Stomach smooth muscle (tissue), 2 donors: Measurements from ENCODE around the gene FERMT2.

Experiments
- H3K27ac ChIP-seq: one replicate; pipeline ENCODE4 v1.7.0; 2013; ENCODE audit warnings: mild to moderate bottlenecking, low read length, inconsistent platforms
- H3K27me3 ChIP-seq, 2 donors: one replicate each; pipeline ENCODE4 v1.7.0; 2013; ENCODE audit warnings: low read length in 2 of 2; ENCODE audit not compliant: insufficient read depth in 2 of 2, control insufficient read depth in 1 of 2
- H3K36me3 ChIP-seq, 2 donors: one replicate each; pipeline ENCODE4 v1.7.0; 2013; ENCODE audit warnings: low read length in 2 of 2; ENCODE audit not compliant: control insufficient read depth in 2 of 2, insufficient read depth in 2 of 2
- H3K4me1 ChIP-seq: one replicate; pipeline ENCODE4 v1.7.0; 2013; ENCODE audit warnings: low read length; ENCODE audit not compliant: control insufficient read depth, insufficient read depth
- H3K4me3 ChIP-seq, 2 donors: one replicate each; pipeline ENCODE4 v1.7.0; 2013; ENCODE audit warnings: low read length in 2 of 2
- H3K9ac ChIP-seq, 2 donors: one replicate each; pipeline ENCODE4 v1.7.0; 2013; ENCODE audit warnings: low read length in 2 of 2, mild to moderate bottlenecking in 1 of 2
- H3K9me3 ChIP-seq, 2 donors: one replicate each; pipeline ENCODE4 v1.7.0; 2013; ENCODE audit warnings: low read length in 2 of 2; ENCODE audit not compliant: control insufficient read depth in 2 of 2
- donor health status: healthy.
- donor health status: Pancreatic carcinoma.

The FERMT2 gene

GRCh38 chr14:52961060-52961639 is 10.3 kb upstream of the FERMT2 start:
- Histone ChIP-seq H3K9ac (no peak overlapping the region), H3K36me3 (no peaks in the 10 kb centered on the region), H3K9me3 (no peaks in the 10 kb centered on the region), H3K27ac (peak overlapping the region; percentile 25), H3K4me3 (no peak overlapping the region), H3K4me1 (no peaks in the 10 kb centered on the region), H3K27me3 (no peaks in the 10 kb centered on the region)

DNA sequence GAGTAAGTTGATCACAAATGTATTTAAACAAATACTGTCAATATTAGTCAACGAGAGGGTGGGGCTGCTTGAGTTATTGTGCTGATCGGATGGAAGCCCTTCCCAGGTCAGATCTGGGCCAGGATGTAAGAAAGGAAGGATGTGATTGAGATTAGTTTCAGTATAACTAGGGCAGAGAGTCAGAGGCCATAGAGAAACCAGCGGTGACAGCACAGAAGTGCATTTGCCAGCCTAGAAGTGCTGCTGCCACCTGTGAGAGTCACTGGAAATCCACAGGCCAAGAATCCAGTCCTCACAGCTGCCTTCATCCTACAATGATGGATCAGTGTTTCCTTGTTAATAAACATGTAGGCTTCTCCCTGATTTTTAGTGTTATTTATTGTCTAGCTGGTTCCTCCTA is 9.8 kb upstream of the FERMT2 start:
- Histone ChIP-seq H3K9me3 (no peaks in the 10 kb centered on the region), H3K4me3 (no peak overlapping the region), H3K4me1 (no peaks in the 10 kb centered on the region), H3K36me3 (no peaks in the 10 kb centered on the region), H3K9ac (no peak overlapping the region), H3K27me3 (no peaks in the 10 kb centered on the region), H3K27ac (peak overlapping the region; percentile 25)

DNA sequence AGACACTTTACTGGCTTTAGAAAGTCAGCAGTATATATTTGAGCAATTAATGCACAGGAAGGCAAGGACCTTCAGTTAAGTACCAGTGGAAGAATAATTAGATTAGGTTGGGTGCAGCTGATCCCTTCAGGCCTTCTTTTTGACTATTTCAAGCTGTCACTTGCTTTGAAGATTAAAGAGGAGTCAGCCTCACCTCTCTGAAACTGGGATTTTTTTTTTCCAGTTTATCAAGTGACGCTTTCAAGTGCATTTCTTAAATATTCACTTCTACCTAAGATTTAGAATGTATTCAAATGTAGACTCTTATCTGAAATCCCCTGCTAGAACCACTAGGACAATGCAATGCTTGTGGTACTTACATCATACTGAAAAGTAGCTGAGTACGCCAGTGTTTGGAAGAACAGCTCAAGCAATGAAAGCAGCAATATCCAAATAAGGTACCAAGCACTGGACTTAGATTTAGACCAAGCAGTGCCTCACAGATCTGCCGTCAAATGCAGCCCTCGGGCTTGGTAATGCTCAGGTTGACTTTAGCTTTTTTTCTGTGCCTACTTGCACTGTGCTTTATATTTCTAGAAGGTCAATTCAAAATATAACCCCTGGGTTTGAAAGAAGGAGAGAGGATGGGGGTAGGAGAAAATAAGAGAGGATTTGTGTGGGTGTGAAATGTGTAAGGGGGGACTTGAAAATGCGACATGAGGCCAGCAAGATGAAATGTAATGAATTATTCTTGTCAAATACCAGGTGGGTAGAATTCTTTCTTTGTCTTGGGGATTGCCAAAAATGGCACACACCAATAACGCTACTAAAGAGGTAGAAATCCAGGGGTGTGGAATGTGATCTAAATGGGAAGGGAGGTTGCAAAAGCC is 3.7 kb upstream of the FERMT2 start:
- peak overlapping the region; percentile 95 to 98 for H3K9ac ChIP-seq
- peaks cover 10% of the 10 kb centered on the region for H3K4me1 ChIP-seq
- H3K27me3 ChIP-seq, result no peaks in the 10 kb centered on the region
- H3K9me3 ChIP-seq, result no peaks in the 10 kb centered on the region
- H3K36me3 ChIP-seq, result no peaks in the 10 kb centered on the region
- H3K27ac ChIP-seq, result peak overlapping the region; percentile 99
- H3K4me3 ChIP-seq, result peak overlapping the region; percentile 68 to 69

DNA sequence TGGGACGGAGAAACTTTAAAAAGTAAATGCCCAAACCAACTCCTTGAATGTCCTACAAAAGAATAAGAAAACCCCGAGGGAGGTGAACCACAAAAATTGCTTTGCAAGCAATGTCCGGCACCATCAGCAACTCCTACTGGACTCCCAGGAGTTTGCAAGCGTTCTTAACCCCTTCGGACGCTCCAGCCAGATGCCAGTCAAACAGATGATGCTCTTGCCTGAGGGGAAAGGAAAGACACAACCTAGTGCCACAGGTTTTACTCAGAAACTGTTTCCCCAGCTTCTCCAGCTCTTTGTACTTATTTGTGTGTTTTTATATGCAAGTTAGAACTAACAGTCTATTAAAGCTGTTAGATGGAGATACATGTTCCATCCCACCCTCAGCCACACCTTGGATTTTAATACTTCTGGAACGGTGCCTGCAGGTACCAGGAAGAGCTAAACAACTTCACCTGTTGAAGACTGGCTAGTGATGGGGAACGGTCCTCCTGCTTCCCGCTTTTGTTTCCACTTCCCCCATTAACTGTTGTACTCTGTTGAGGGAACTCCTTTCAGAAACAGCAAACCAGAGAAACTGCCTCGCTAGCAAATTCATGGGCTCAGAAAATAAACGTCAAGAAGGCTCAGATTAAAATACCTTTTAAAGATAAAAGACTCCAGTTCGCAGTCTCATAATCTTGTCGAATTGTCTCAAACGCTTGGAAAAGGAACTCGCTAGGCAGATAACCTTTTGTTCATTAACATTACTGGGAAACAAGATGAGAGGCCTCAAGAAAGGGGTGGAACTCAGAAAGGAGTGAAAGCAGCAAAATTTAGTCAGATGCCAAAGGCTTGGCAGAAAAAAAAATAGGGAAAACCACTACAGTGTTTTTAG is 1.1 kb upstream of the FERMT2 start:
- no peaks in the 10 kb centered on the region for H3K27me3 ChIP-seq
- peak overlapping the region; percentile 95 to 97 for H3K9ac ChIP-seq
- peak overlapping the region; percentile 78 to 81 for H3K4me3 ChIP-seq
- peak overlapping the region; percentile 99 for H3K27ac ChIP-seq
- H3K36me3 ChIP-seq, result no peaks in the 10 kb centered on the region
- H3K9me3 ChIP-seq, result no peaks in the 10 kb centered on the region
- peaks cover 10% of the 10 kb centered on the region for H3K4me1 ChIP-seq

DNA sequence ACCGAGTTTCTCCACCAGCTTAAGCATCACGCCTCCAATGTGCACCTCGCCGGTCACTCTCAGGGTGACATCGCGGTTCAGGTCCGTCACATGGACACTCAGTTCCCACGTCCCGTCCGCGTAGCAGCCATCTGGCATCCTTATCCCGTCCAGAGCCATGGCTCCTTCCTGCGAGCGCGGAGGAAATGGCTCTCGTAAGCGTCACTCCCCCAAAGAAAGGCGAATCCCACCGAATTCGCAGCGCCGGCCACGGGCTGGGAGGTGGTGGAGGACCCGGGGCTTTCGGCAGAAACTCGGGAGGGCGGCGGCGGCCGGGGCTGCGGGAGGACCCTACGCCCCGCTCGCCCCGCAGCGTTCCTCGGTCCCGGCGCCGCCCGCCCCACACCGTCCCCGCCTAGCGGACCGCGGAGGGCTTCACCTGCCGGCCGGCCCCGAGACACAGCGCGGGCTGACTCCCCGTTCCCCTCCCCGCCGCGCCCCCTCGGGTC is 396 bp downstream of the FERMT2 start:
- Histone ChIP-seq H3K27me3 (no peaks in the 10 kb centered on the region), H3K27ac (peak overlapping the region; percentile 98), H3K4me3 (peak overlapping the region; percentile 99 to 100), H3K9ac (peak overlapping the region; percentile 97 to 99), H3K36me3 (no peaks in the 10 kb centered on the region), H3K4me1 (peaks cover 17% of the 10 kb centered on the region), H3K9me3 (no peaks in the 10 kb centered on the region)

DNA sequence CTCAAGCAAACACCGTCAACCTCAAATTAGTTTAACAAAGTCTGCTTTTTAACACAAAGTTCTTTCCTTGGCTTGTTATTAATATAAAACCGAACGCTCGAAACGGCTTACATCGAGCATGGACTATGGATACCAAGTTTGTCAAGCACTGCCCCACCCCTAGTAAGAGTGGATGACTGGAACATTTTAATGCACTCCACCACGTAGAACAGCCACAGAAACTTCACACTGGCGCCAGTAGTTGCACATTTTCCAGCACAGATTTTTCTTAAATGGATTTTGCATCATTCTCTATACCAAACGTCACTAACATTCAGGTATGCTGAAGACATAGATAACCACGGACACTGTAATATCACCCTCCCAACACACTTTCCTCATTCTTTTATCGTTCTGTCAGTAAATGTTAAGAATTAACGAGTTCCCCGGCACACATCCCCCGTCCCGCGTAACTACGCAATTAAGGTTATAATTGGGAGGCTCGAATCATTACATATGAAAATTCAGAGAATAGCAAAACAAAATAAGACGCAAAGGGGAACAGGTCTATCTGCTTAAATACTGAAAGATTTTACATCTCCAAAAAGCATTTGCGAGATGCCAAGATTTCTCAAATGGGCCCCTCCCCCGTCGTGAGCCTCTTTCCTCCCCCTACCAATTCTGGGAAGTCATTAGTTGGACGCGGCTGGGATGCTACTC is 990 bp downstream of the FERMT2 start:
- peak overlapping the region; percentile 98 for H3K27ac ChIP-seq
- no peaks in the 10 kb centered on the region for H3K27me3 ChIP-seq

DNA sequence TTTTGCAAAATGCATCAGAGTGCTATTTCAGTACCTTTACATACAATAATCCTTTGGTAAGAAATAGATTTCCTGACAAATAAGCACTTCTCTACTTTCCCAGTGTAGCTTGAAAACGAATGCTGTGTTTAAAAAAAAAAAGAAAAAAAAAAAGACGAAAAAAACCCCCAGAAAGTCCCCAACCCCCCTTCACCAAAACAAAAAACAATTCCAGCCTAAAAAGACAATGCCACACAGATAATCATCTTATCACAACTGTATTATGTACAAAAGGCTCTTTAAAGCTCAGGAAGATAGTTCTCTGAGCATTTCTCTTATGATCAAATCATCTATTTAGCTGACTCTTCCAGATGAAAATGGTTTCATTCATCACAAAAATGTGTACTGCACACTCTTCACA is 1.6 kb downstream of the FERMT2 start:
- H3K4me3 ChIP-seq, result peak overlapping the region; percentile 99 to 100
- H3K36me3 ChIP-seq, result no peaks in the 10 kb centered on the region
- peak overlapping the region; percentile 97 to 99 for H3K9ac ChIP-seq
- no peaks in the 10 kb centered on the region for H3K9me3 ChIP-seq
- H3K27me3 ChIP-seq, result no peaks in the 10 kb centered on the region
- H3K27ac ChIP-seq, result peak overlapping the region; percentile 98
- peaks cover 17% of the 10 kb centered on the region for H3K4me1 ChIP-seq

More for the DNA sequence above, 990 bp downstream of the FERMT2 start:
- peak overlapping the region; percentile 99 to 100 for H3K4me3 ChIP-seq
- no peaks in the 10 kb centered on the region for H3K36me3 ChIP-seq
- peaks cover 17% of the 10 kb centered on the region for H3K4me1 ChIP-seq
- peak overlapping the region; percentile 97 to 99 for H3K9ac ChIP-seq
- no peaks in the 10 kb centered on the region for H3K9me3 ChIP-seq

DNA sequence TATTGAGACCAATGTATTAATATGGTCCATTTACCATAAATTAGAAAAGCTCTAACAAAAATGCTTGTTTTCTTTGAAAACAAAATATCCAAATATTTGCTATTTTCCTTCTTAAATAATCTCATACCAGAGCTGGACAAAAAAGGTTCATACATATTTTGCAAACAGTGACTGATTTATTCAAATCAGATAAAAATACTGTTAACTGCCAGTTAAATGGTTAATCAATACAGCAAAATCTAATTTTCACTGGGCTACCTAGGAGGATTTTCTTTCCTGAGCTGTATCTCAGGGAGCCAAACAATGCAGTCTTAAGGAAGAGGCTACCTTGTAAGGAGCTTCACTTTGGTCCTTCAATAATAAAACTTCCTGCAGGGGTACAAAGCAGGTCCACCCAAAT is 2.0 kb downstream of the FERMT2 start:
- H3K4me3 ChIP-seq, result peak overlapping the region; percentile 99 to 100
- no peaks in the 10 kb centered on the region for H3K36me3 ChIP-seq
- no peaks in the 10 kb centered on the region for H3K27me3 ChIP-seq
- peaks cover 15% of the 10 kb centered on the region for H3K4me1 ChIP-seq
- peak overlapping the region in 1 of 2 donors; percentile 99 for H3K9ac ChIP-seq
- H3K9me3 ChIP-seq, result no peaks in the 10 kb centered on the region
- no peak overlapping the region for H3K27ac ChIP-seq

DNA sequence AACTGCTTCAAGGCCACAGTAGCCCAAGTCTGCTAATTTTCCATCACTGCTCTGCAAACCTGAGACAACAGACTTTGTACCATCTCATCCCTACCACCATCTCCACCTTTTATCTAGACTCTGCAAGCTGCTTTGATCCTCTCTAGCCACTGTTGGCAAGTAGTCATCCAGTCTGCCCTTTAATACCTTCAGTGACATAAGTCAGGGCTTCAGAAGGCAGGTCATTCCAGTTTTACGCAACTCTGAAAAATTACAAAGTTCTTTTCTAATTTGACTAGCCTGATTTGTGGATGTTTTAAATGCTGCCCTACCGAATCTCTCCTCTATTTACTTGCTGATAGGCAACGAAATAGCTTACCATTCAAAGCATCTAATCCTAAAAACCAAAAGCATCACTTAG is 2.8 kb downstream of the FERMT2 start:
- peaks cover 15% of the 10 kb centered on the region for H3K4me1 ChIP-seq
- H3K9me3 ChIP-seq, result no peaks in the 10 kb centered on the region
- H3K27ac ChIP-seq, result peak overlapping the region; percentile 25
- no peaks in the 10 kb centered on the region for H3K27me3 ChIP-seq
- peak overlapping the region; percentile 51 to 99 for H3K9ac ChIP-seq
- peak overlapping the region; percentile 99 to 100 for H3K4me3 ChIP-seq
- no peaks in the 10 kb centered on the region for H3K36me3 ChIP-seq

DNA sequence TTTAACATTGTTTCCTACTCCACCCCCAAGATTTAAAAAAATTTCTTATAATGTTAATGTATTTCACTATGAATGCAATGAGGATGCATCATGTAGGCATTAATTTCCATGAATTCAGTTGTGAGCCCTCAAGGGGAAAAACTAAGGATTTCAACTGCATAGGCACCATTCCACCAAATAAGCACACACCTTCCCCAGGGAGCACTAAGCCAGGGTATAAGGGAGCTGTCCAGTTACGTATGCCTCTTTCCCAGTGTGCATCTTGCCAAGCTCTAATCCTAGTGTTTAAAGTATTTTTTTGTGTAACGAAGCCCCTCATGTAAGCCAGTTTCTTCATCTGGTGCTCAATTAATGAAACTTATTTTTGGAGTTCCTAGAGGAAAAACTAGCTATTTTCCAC is 6.6 kb downstream of the FERMT2 start:
- Histone ChIP-seq H3K27ac (no peak overlapping the region), H3K36me3 (no peaks in the 10 kb centered on the region), H3K4me1 (peaks cover 10% of the 10 kb centered on the region), H3K9ac (no peak overlapping the region), H3K9me3 (no peaks in the 10 kb centered on the region), H3K27me3 (no peaks in the 10 kb centered on the region), H3K4me3 (peak overlapping the region in 1 of 2 donors; percentile 4)
